ENCODE results near the gene KLHL29. TPM values are rescaled to one million over a fixed set of nuclear protein-coding genes. Genes with fewer than 3 reads are reported as not detected.

Gene KLHL29
- total and polyA plus RNA-seq, 2 of the 13 experiments (the other 11 are each of a cell fraction or from before 2014, with no cell fraction given) = 0.01 TPM; not detected in 1

- no peak for TF ChIP-seq PATZ1 (CRISPR knock-in tag; IDR thresholded peaks at IDR 0.05)
- no peak for TF ChIP-seq NR3C1 (CRISPR knock-in tag; IDR thresholded peaks at IDR 0.05)
- TF ChIP-seq ZNF570 (CRISPR knock-in tag; IDR thresholded peaks at IDR 0.05; ENCODE audit: borderline replicate concordance) = no peak
- TF ChIP-seq NR0B2 (CRISPR knock-in tag; IDR thresholded peaks at IDR 0.05) = 0 out of 2 replicates have a peak, but pooled peaks have one; percentile 50
Measured at GRCh38 chr2:23351388-23352141, 33.4 kb upstream of the KLHL29 start (continued).

- in situ Hi-C loops (cut with HindIII; ENCODE audit: extremely low pct_ligation_motif_present, low pct_unique_long_range_greater_than_20kb) (no loop called here), intact Hi-C loops (cut with micrococcal nuclease; ENCODE audit: unreplicated experiment) (loop anchor here (5.0 kb wide), 2 partner anchors 157 to 552 kb away; no protein-coding TSS in a partner anchor)
- Histone ChIP-seq H3K4me1 (ENCODE audit: insufficient read depth, low read length) (peaks cover 4% of the 10 kb centered on the region), H4K20me1 (ENCODE audit: insufficient read depth, low read length) (no peaks in the 10 kb centered on the region), H3K4me3 (replicated peaks in 1 of 3; ENCODE audit: insufficient read depth in 1 of 3, low read depth in 2 of 3, low read length in 3 of 3) (no peak overlapping the region), H3K36me3 (replicated peaks in 1 of 2; ENCODE audit: control insufficient read depth in 1 of 2, insufficient read depth in 2 of 2, low read length in 2 of 2) (no peaks in the 10 kb centered on the region), H3K79me2 (ENCODE audit: insufficient read depth, low read length) (no peaks in the 10 kb centered on the region), H3K4me2 (ENCODE audit: low read depth, low read length) (no peak overlapping the region), H2AFZ (ENCODE audit: low read length) (no peak overlapping the region), H3K27me3 (ENCODE audit: control insufficient read depth in 1 of 2, insufficient read depth in 2 of 2, low read length in 2 of 2) (peaks cover 0 to 8% of the 10 kb centered on the region in 2 experiments; a peak in 2 of 5 replicates), H3K9me3 (ENCODE audit: low read length) (no peaks in the 10 kb centered on the region), H3K27ac (ENCODE audit: extremely low read length, insufficient read depth, low read length) (no peak overlapping the region), H3K9ac (ENCODE audit: insufficient read depth, low read depth, low read length) (no peak overlapping the region)
- POLR2A ChIA-PET = no interaction called here
- no peak for FAIRE-seq
- no peak for TF ChIP-seq CBFB (CRISPR knock-in tag; IDR thresholded peaks at IDR 0.05)
- TF ChIP-seq POLR2AphosphoS2 (IDR thresholded peaks at IDR 0.05; ENCODE audit: low read depth, low read length) = no peak
- no peak for TF ChIP-seq HMGA1 (CRISPR knock-in tag; conservative IDR thresholded peaks at IDR 0.05)
- TF ChIP-seq ZNF484 (CRISPR knock-in tag; IDR thresholded peaks at IDR 0.05; ENCODE audit: borderline replicate concordance, low read depth) = no peak
- TF ChIP-seq TEAD2 (CRISPR knock-in tag; IDR thresholded peaks at IDR 0.05) = no peak
- no peak for ATAC-seq
- 56% methylated on average over 6 of the region's 6 CpGs for whole genome bisulfite sequencing (ENCODE audit: low lambda C conversion rate)
- no TSS peak for BruUV-seq (replicated peaks)
- no peak for DNase-seq (ENCODE audit: low spot score)
- CTCF ChIA-PET (ENCODE audit: low intra/inter-chr PET ratio, low total read pairs) = no interaction called here
Measured at GRCh38 chr2:23354554-23354953, 30.4 kb upstream of the KLHL29 start.

Measured in HepG2 (cell line).